HEK293 (cell line): ENCODE measurements around the gene PCDHGC4.
A peak's percentile ranks its signal among the peaks of the same experiment; 100 is the strongest.

Experiments used
- GLI4 ChIP-seq: fragments of 450-650 bp; formaldehyde crosslinking; IDR thresholded peaks from 2 replicates; pipeline ENCODE4 v1.5.1; 2016; ENCODE audit warnings: missing biosample characterization, missing genetic modification characterization
- INSM2 ChIP-seq: fragments of 450-650 bp; formaldehyde crosslinking; IDR thresholded peaks from 2 replicates; pipeline ENCODE4 v1.5.1; 2016; ENCODE audit warnings: missing biosample characterization, missing genetic modification characterization
- KLF17 ChIP-seq: fragments of 450-650 bp; formaldehyde crosslinking; IDR thresholded peaks from 2 replicates; pipeline ENCODE4 v1.5.1; 2016; ENCODE audit warnings: missing biosample characterization, missing genetic modification characterization
- MYNN ChIP-seq: fragments of 450-650 bp; formaldehyde crosslinking; IDR thresholded peaks from 2 replicates; pipeline ENCODE4 v1.5.1; 2016; ENCODE audit warnings: missing biosample characterization, missing genetic modification characterization, borderline replicate concordance
- PRDM1 ChIP-seq: fragments of 450-650 bp; formaldehyde crosslinking; IDR thresholded peaks from 2 replicates; pipeline ENCODE4; 2016; ENCODE audit warnings: missing biosample characterization, missing genetic modification characterization
- RBAK ChIP-seq: fragments of 450-650 bp; formaldehyde crosslinking; IDR thresholded peaks from 2 replicates; pipeline ENCODE4 v1.5.1; 2016; ENCODE audit warnings: missing biosample characterization, missing genetic modification characterization
- SP3 ChIP-seq: fragments of 450-650 bp; formaldehyde crosslinking; IDR thresholded peaks from 2 replicates; pipeline ENCODE4 v1.5.1; 2016; ENCODE audit warnings: missing biosample characterization, missing genetic modification characterization
- ZBTB44 ChIP-seq: fragments of 450-650 bp; IDR thresholded peaks from 2 replicates; pipeline ENCODE4 v1.5.1; 2018; ENCODE audit warnings: missing biosample characterization, mild to moderate bottlenecking, missing genetic modification characterization
- ZNF146 ChIP-seq: fragments of 450-650 bp; formaldehyde crosslinking; IDR thresholded peaks from 2 replicates; pipeline ENCODE4 v1.5.1; 2016; ENCODE audit warnings: missing biosample characterization, missing genetic modification characterization
- ZNF175 ChIP-seq: fragments of 450-650 bp; formaldehyde crosslinking; IDR thresholded peaks from 2 replicates; pipeline ENCODE4 v1.5.1; 2016; ENCODE audit warnings: missing biosample characterization, missing genetic modification characterization
- ZNF280D ChIP-seq: fragments of 450-650 bp; formaldehyde crosslinking; IDR thresholded peaks from 2 replicates; pipeline ENCODE4 v1.5.1; 2016; ENCODE audit warnings: missing biosample characterization, missing genetic modification characterization
- ZNF391 ChIP-seq: fragments of 450-650 bp; formaldehyde crosslinking; IDR thresholded peaks from 2 replicates; pipeline ENCODE4 v1.5.1; 2016; ENCODE audit warnings: low read depth, missing biosample characterization, missing genetic modification characterization, borderline replicate concordance
- ZNF394 ChIP-seq: fragments of 450-650 bp; formaldehyde crosslinking; IDR thresholded peaks from 2 replicates; pipeline ENCODE4 v1.5.1; 2016; ENCODE audit warnings: missing biosample characterization, missing genetic modification characterization, mild to moderate bottlenecking, moderate library complexity, borderline replicate concordance
- ZNF433 ChIP-seq: fragments of 450-650 bp; formaldehyde crosslinking; IDR thresholded peaks from 2 replicates; pipeline ENCODE4 v1.5.1; 2016; ENCODE audit warnings: missing biosample characterization, missing genetic modification characterization, low read depth
- ZNF48 ChIP-seq: fragments of 450-650 bp; formaldehyde crosslinking; IDR thresholded peaks from 2 replicates; pipeline ENCODE4 v1.5.1; 2016; ENCODE audit warnings: missing biosample characterization, missing genetic modification characterization
- ZNF510 ChIP-seq: fragments of 450-650 bp; formaldehyde crosslinking; IDR thresholded peaks from 2 replicates; pipeline ENCODE4 v1.5.1; 2018; ENCODE audit warnings: mild to moderate bottlenecking, missing genetic modification characterization, missing biosample characterization; ENCODE audit not compliant: insufficient replicate concordance
- ZNF530 ChIP-seq: fragments of 450-650 bp; formaldehyde crosslinking; IDR thresholded peaks from 2 replicates; pipeline ENCODE4 v1.5.1; 2016; ENCODE audit warnings: low read depth, missing biosample characterization, missing genetic modification characterization
- ZNF549 ChIP-seq: fragments of 450-650 bp; IDR thresholded peaks from 2 replicates; pipeline ENCODE4 v1.5.1; 2018; ENCODE audit warnings: missing biosample characterization, missing genetic modification characterization, mild to moderate bottlenecking, inconsistent platforms, moderate library complexity
- ZNF654 ChIP-seq: fragments of 450-650 bp; formaldehyde crosslinking; IDR thresholded peaks from 2 replicates; pipeline ENCODE4 v1.5.1; 2016; ENCODE audit warnings: low read depth, missing biosample characterization, missing genetic modification characterization
- ZNF664 ChIP-seq: fragments of 450-650 bp; formaldehyde crosslinking; IDR thresholded peaks from 2 replicates; pipeline ENCODE4 v1.5.1; 2016; ENCODE audit warnings: missing biosample characterization, missing genetic modification characterization
- ZNF747 ChIP-seq: fragments of 450-650 bp; formaldehyde crosslinking; IDR thresholded peaks from 2 replicates; pipeline ENCODE4 v1.5.1; 2016; ENCODE audit warnings: missing biosample characterization, missing genetic modification characterization
- ZNF76 ChIP-seq: fragments of 450-650 bp; formaldehyde crosslinking; IDR thresholded peaks from 2 replicates; pipeline ENCODE4; 2016; ENCODE audit warnings: low read depth, missing biosample characterization, missing genetic modification characterization, borderline replicate concordance
- ZNF777 ChIP-seq: fragments of 450-650 bp; formaldehyde crosslinking; IDR thresholded peaks from 2 replicates; pipeline ENCODE4 v1.5.1; 2017; ENCODE audit warnings: missing biosample characterization, missing genetic modification characterization, borderline replicate concordance
- ZNF791 ChIP-seq: fragments of 450-650 bp; formaldehyde crosslinking; IDR thresholded peaks from 2 replicates; pipeline ENCODE4 v1.5.1; 2016; ENCODE audit warnings: missing biosample characterization, missing genetic modification characterization
- ZNF792 ChIP-seq: fragments of 450-650 bp; formaldehyde crosslinking; IDR thresholded peaks from 2 replicates; pipeline ENCODE4 v1.5.1; 2016; ENCODE audit warnings: missing biosample characterization, missing genetic modification characterization
- TF ChIP-seq, protein P1 (sequence below): fragments of 450-650 bp; formaldehyde crosslinking; IDR thresholded peaks from 2 replicates; pipeline ENCODE4 v1.5.1; 2016; ENCODE audit warnings: missing biosample characterization, missing genetic modification characterization
- TF ChIP-seq, protein P2 (sequence below): sonication (generic); formaldehyde crosslinking; IDR thresholded peaks from 2 replicates; pipeline ENCODE4 v1.8.1; 2022; ENCODE audit warnings: mild to moderate bottlenecking, moderate library complexity, missing genetic modification reagents

Gene PCDHGC4

GRCh38 chr5:141514330-141515133 lies 29.7 kb downstream of the PCDHGC4 start (continued):
- TF ChIP-seq, protein P1, sequence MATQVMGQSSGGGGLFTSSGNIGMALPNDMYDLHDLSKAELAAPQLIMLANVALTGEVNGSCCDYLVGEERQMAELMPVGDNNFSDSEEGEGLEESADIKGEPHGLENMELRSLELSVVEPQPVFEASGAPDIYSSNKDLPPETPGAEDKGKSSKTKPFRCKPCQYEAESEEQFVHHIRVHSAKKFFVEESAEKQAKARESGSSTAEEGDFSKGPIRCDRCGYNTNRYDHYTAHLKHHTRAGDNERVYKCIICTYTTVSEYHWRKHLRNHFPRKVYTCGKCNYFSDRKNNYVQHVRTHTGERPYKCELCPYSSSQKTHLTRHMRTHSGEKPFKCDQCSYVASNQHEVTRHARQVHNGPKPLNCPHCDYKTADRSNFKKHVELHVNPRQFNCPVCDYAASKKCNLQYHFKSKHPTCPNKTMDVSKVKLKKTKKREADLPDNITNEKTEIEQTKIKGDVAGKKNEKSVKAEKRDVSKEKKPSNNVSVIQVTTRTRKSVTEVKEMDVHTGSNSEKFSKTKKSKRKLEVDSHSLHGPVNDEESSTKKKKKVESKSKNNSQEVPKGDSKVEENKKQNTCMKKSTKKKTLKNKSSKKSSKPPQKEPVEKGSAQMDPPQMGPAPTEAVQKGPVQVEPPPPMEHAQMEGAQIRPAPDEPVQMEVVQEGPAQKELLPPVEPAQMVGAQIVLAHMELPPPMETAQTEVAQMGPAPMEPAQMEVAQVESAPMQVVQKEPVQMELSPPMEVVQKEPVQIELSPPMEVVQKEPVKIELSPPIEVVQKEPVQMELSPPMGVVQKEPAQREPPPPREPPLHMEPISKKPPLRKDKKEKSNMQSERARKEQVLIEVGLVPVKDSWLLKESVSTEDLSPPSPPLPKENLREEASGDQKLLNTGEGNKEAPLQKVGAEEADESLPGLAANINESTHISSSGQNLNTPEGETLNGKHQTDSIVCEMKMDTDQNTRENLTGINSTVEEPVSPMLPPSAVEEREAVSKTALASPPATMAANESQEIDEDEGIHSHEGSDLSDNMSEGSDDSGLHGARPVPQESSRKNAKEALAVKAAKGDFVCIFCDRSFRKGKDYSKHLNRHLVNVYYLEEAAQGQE (tag by site-specific recombination): no peak
- no peak for TF ChIP-seq ZNF777 (tag by site-specific recombination)
- TF ChIP-seq ZNF146 (tag by site-specific recombination): no peak
- no peak for TF ChIP-seq ZNF76
- no peak for TF ChIP-seq RBAK
- no peak for TF ChIP-seq ZNF48 (tag by site-specific recombination)
- no peak for TF ChIP-seq GLI4
- TF ChIP-seq MYNN (tag by site-specific recombination): no peak
- TF ChIP-seq ZNF792: no peak
- TF ChIP-seq ZNF394 (tag by site-specific recombination): no peak
- TF ChIP-seq ZNF664 (tag by site-specific recombination): no peak
- TF ChIP-seq ZNF791 (tag by site-specific recombination): no peak
- TF ChIP-seq SP3 (tag by site-specific recombination): no peak
- no peak for TF ChIP-seq ZNF280D (tag by site-specific recombination)
- peak; percentile 24; the same call in 1 of the 2 replicates for TF ChIP-seq INSM2 (tag by site-specific recombination)
- no peak for TF ChIP-seq ZNF391
- no peak for TF ChIP-seq ZNF433 (tag by site-specific recombination)
- TF ChIP-seq, protein P2, sequence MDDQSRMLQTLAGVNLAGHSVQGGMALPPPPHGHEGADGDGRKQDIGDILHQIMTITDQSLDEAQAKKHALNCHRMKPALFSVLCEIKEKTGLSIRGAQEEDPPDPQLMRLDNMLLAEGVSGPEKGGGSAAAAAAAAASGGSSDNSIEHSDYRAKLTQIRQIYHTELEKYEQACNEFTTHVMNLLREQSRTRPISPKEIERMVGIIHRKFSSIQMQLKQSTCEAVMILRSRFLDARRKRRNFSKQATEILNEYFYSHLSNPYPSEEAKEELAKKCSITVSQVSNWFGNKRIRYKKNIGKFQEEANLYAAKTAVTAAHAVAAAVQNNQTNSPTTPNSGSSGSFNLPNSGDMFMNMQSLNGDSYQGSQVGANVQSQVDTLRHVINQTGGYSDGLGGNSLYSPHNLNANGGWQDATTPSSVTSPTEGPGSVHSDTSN: no peak
- no peak for TF ChIP-seq ZNF747 (tag by site-specific recombination)
- TF ChIP-seq ZNF175 (tag by site-specific recombination): no peak
- TF ChIP-seq ZNF549 (tag by site-specific recombination): no peak
- no peak for TF ChIP-seq PRDM1 (tag by site-specific recombination)
- TF ChIP-seq ZNF654 (tag by site-specific recombination): no peak
- peak; percentile 73 for TF ChIP-seq KLF17 (tag by site-specific recombination)
- no peak for TF ChIP-seq ZBTB44 (tag by site-specific recombination)
- no peak for TF ChIP-seq ZNF530 (tag by site-specific recombination)
- TF ChIP-seq ZNF510 (tag by site-specific recombination): no peak
